ENCODE data around the gene STRA8. TPM values are rescaled to one million over a fixed set of nuclear protein-coding genes. Genes with fewer than 3 reads are reported as not detected.
"Not testable (repeated sequence)": the region's sequence is repeated elsewhere in the genome, so short reads cannot be mapped to it uniquely, and the experiment has no call there.

The STRA8 gene
- total RNA-seq, 4 donors from 2014 or later = not detected

DNA sequence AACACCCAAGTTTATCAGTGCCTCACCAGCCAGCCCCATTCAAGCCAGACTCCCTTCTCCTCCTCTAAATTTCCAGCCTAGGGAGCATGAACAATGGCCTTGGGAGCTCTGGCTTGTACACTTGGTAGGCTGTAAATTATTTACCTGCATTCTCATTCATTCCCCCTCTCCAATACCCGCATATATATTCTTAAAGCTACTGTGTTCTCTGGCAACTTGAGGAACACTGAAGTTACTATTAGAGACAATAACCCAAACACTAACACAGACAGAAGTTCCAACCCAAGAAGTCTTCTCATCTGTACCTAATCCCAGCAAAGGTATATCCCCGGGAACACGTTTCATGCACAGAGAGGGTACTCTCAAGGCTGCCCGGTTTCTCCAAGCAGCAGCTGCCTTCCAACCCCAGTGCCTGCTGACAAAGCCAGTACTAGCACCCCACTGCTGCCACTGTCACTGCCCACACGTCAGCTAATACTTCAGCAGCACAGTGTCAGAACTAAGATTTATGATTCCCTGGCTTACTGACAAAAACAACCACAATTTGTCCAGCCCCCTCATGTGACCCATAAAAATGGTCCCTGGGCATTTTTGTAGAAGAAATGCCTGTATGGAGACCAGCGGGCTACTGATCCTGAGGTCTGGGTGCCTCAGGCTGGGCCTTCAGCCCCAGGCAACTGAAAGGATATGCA, 25.4 kb upstream of the STRA8 start:
- DNase-seq (no peak), ATAC-seq (no peak)
- TF ChIP-seq POLR2A (IDR thresholded peaks at IDR 0.05) (no peak), CTCF (IDR thresholded peaks at IDR 0.05 in 4 of 5, conservative IDR thresholded peaks at IDR 0.05 in 1 of 5) (no peak)
- in situ Hi-C loops (cut with MboI; ENCODE audit: low sequenced_read_pairs in 4 of 4) = loop anchor here in 1 of 4 donors (10.0 kb wide), 1 partner anchor 223 kb away; the partner anchor contains the start of gene AGBL3
- Histone ChIP-seq H3K27me3 (no peaks in the 10 kb centered on the region), H3K27ac (no peak overlapping the region), H3K36me3 (peaks cover 0 to 29% of the 10 kb centered on the region in 2 donors), H3K4me1 (peaks cover 11 to 25% of the 10 kb centered on the region in 2 donors), H3K4me3 (no peak overlapping the region), H3K9me3 (no peaks in the 10 kb centered on the region)
- intact Hi-C loops (cut with DNase I; ENCODE audit: low total_unique reads) = no loop called here

- H3K4me3 ChIP-seq = no peak overlapping the region
- in situ Hi-C loops (cut with MboI; ENCODE audit: low sequenced_read_pairs in 4 of 4) (loop anchor here in 1 of 4 donors (10.0 kb wide), 1 partner anchor 225 kb away; the partner anchor contains the start of gene AGBL3), intact Hi-C loops (cut with DNase I; ENCODE audit: low total_unique reads) (no loop called here)
- ATAC-seq (no peak), DNase-seq (no peak)
- TF ChIP-seq POLR2A (IDR thresholded peaks at IDR 0.05) (no peak), CTCF (IDR thresholded peaks at IDR 0.05 in 4 of 5, conservative IDR thresholded peaks at IDR 0.05 in 1 of 5) (no peak)
- H3K36me3 ChIP-seq = peaks cover 0 to 18% of the 10 kb centered on the region in 2 donors
- no peaks in the 10 kb centered on the region for H3K9me3 ChIP-seq
- H3K27me3 ChIP-seq = no peaks in the 10 kb centered on the region
- peaks cover 11 to 25% of the 10 kb centered on the region in 2 donors for H3K4me1 ChIP-seq
- H3K27ac ChIP-seq = no peak overlapping the region
These were observed 24.3 kb upstream of the STRA8 start for GRCh38 chr7:135209225-135209834.

DNA sequence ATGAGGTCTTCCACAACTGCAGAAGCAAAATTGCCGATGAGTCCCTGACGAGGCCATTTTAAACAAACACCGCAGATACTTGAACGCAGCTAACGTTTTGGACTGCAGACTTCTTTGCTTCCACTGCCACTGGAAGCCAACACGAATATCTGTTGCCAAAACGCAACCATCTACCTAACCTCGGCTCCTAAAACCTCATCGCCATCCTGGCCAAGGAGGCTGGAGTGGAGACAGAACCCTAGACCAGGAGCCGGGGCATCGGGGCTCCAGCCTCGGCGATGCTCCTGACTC, 22.8 kb upstream of the STRA8 start:
- ATAC-seq (peak; percentile 22 to 28), DNase-seq (no peak)
- in situ Hi-C loops (cut with MboI; ENCODE audit: low sequenced_read_pairs in 4 of 4) = no loop called here
- Histone ChIP-seq H3K9me3 (no peaks in the 10 kb centered on the region), H3K27me3 (no peaks in the 10 kb centered on the region), H3K4me1 (peaks cover 11 to 22% of the 10 kb centered on the region in 2 donors), H3K27ac (peak overlapping the region; percentile 86 to 95 (median 90)), H3K36me3 (peaks cover 0 to 3% of the 10 kb centered on the region in 2 donors), H3K4me3 (peak overlapping the region; percentile 68 to 83 (median 79))
- intact Hi-C loops (cut with DNase I; ENCODE audit: low total_unique reads) = loop anchor here (1.0 to 5.0 kb wide), 5 partner anchors 40 to 565 kb away; partner anchors contain the start of genes AGBL3, BPGM, CYREN and NUP205
- TF ChIP-seq CTCF (IDR thresholded peaks at IDR 0.05 in 4 of 5, conservative IDR thresholded peaks at IDR 0.05 in 1 of 5) (no peak), POLR2A (IDR thresholded peaks at IDR 0.05) (no peak)

- in situ Hi-C loops (cut with MboI; ENCODE audit: low sequenced_read_pairs in 4 of 4) (no loop called here), intact Hi-C loops (cut with DNase I; ENCODE audit: low total_unique reads) (loop anchor here (1.0 to 5.0 kb wide), 5 partner anchors 41 to 565 kb away; partner anchors contain the start of genes AGBL3, BPGM, CYREN and NUP205)
- peak; percentile 91 to 95 for DNase-seq
- Histone ChIP-seq H3K27ac (peak within 1 kb of the TSS; percentile 86 to 95 (median 90)), H3K36me3 (no peaks in the 10 kb centered on the region), H3K4me1 (peaks cover 11 to 22% of the 10 kb centered on the region in 2 donors), H3K27me3 (no peaks in the 10 kb centered on the region), H3K9me3 (no peaks in the 10 kb centered on the region), H3K4me3 (peak within 1 kb of the TSS; percentile 68 to 84 (median 80))
- TF ChIP-seq POLR2A (IDR thresholded peaks at IDR 0.05) (peak; percentile 70 to 81), CTCF (IDR thresholded peaks at IDR 0.05 in 4 of 5, conservative IDR thresholded peaks at IDR 0.05 in 1 of 5) (no peak)
- peak; percentile 88 to 91 for ATAC-seq
These were observed 22.3 kb upstream of the STRA8 start, which contains the start of gene WDR91 for GRCh38 chr7:135211179-135211945. TSS of gene WDR91 (minus strand) at chr7:135211526. CDS start at chr7:135211502, 24 bp downstream.

- H3K27me3 ChIP-seq; H3K36me3 ChIP-seq; in situ Hi-C loops (cut with MboI; ENCODE audit: low sequenced_read_pairs in 4 of 4); H3K9me3 ChIP-seq: not testable (repeated sequence)
- Histone ChIP-seq H3K4me3 (peak overlapping the region; percentile 68 to 84 (median 80)), H3K4me1 (peaks cover 11 to 22% of the 10 kb centered on the region in 2 donors), H3K27ac (peak overlapping the region; percentile 86 to 95 (median 90))
- intact Hi-C loops (cut with DNase I; ENCODE audit: low total_unique reads) = loop anchor here (1.0 to 5.0 kb wide), 5 partner anchors 41 to 566 kb away; partner anchors contain the start of genes AGBL3, BPGM, CYREN and NUP205
- ATAC-seq (peak; percentile 25 to 35), DNase-seq (peak in 1 of 2 donors; percentile 54)
These were observed 21.5 kb upstream of the STRA8 start for GRCh38 chr7:135211946-135212685.
